Suprapubic skin (tissue), 4 donors: ENCODE data around the gene OR5F1.

ENCODE experiments used
- CTCF ChIP-seq, 2 donors: fragments of 200-600 bp in 1 of 2; fragments of 450-650 bp in 1 of 2; sonication (generic) in 1 of 2; IDR thresholded peaks; one replicate each; pipeline ENCODE4 v1.5.1; 2016 to 2019; ENCODE audit warnings: antibody characterized with exemption in 2 of 2, mild to moderate bottlenecking in 1 of 2, moderate library complexity in 1 of 2
- POLR2A ChIP-seq, 2 donors: fragments of 450-650 bp; IDR thresholded peaks; one replicate each; pipeline ENCODE4 v1.6.1; 2017; ENCODE audit warnings: antibody characterized with exemption in 2 of 2, mild to moderate bottlenecking in 2 of 2, moderate library complexity in 2 of 2
- POLR2AphosphoS5 ChIP-seq, 3 donors: sonication (generic); formaldehyde crosslinking; IDR thresholded peaks; one replicate each; pipeline ENCODE4 v1.6.1; 2017; ENCODE audit warnings: antibody characterized with exemption in 3 of 3

- TF ChIP-seq CTCF (IDR thresholded peaks at IDR 0.05), result no peak
- TF ChIP-seq POLR2A (IDR thresholded peaks at IDR 0.05), result no peak
- no peak for TF ChIP-seq POLR2AphosphoS5 (IDR thresholded peaks at IDR 0.05)
These were observed 16.3 kb upstream of the OR5F1 start for GRCh38 chr11:56010716-56011115.
